SK-N-SH (cell line): ENCODE measurements around the gene TJP2.

Experiments used
- EZH2phosphoT487 ChIP-seq: fragments of 200-600 bp; sonication (generic); IDR thresholded peaks from 2 replicates; pipeline ENCODE4 v1.6.1; 2017; ENCODE audit warnings: low read depth, mixed run types, mild to moderate bottlenecking, antibody characterized with exemption, moderate library complexity, borderline replicate concordance
- FOXM1 ChIP-seq: IDR thresholded peaks from 2 replicates; pipeline ENCODE4 v1.4.0; 2012; ENCODE audit warnings: low read depth, mild to moderate bottlenecking
- POLR2AphosphoS5 ChIP-seq: IDR thresholded peaks from 2 replicates; pipeline ENCODE4 v1.6.1; 2012; ENCODE audit warnings: low read depth, low read length
- RAD21 ChIP-seq: IDR thresholded peaks from 2 replicates; pipeline ENCODE4 v1.6.1; 2012; ENCODE audit warnings: mild to moderate bottlenecking, low read length
- RCOR1 ChIP-seq: fragments of 150-350 bp; IDR thresholded peaks from 2 replicates; pipeline ENCODE4 v1.6.1; 2017; ENCODE audit warnings: antibody characterized with exemption, low read length
- RFX5 ChIP-seq: IDR thresholded peaks from 2 replicates; pipeline ENCODE4 v1.6.1; 2012; ENCODE audit warnings: mild to moderate bottlenecking, improper control_type of control experiment, low read length
- SIN3A ChIP-seq: IDR thresholded peaks from 2 replicates; pipeline ENCODE4 v1.6.1; 2012; ENCODE audit warnings: low read depth, mild to moderate bottlenecking, low read length, moderate library complexity, borderline replicate concordance
- SMC3 ChIP-seq: IDR thresholded peaks from 2 replicates; pipeline ENCODE4 v1.6.1; 2012; ENCODE audit warnings: low read depth, low read length, improper control_type of control experiment
- TF ChIP-seq, protein P1 (sequence below): fragments of 200-600 bp; sonication (generic); IDR thresholded peaks from 2 replicates; pipeline ENCODE4 v1.6.1; 2017; ENCODE audit warnings: antibody characterized with exemption, mild to moderate bottlenecking, moderate library complexity
- TF ChIP-seq, protein P2 (sequence below): fragments of 150-350 bp; IDR thresholded peaks from 2 replicates; pipeline ENCODE4 v1.6.1; 2017; ENCODE audit warnings: antibody characterized with exemption, low read length, low read depth, borderline replicate concordance
- TF ChIP-seq, protein P3 (sequence below): IDR thresholded peaks from 2 replicates; pipeline ENCODE4 v1.4.0; 2012; ENCODE audit warnings: low read depth
- TF ChIP-seq, protein P4 (sequence below): fragments of 150-350 bp; IDR thresholded peaks from 2 replicates; pipeline ENCODE4 v1.6.1; 2016; ENCODE audit warnings: mild to moderate bottlenecking, low read depth, low read length
- TF ChIP-seq, protein P5 (sequence below): IDR thresholded peaks from 2 replicates; pipeline ENCODE4 v1.4.0; 2012; ENCODE audit warnings: low read depth, borderline replicate concordance

DNA sequence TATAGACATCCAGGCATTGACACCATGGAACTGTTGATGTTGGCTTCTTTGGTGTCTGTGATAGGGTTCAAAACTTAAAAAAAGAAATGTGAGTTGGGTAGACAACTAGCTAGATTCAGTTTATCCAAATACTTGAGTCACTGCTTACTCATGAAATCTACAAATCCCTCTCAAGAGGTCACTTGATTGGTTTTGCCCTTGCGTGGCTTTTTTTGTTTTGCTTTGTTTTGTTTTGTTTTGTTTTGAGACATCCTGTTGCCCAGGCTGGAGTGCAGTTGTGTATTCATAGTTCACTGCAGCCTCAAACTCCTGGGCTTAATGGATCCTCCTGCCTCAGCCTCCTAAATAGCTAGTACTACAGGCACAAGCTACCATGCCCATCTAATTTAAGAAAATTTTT is 140.5 kb downstream of the TJP2 start:
- TF ChIP-seq RCOR1, result no peak
- TF ChIP-seq, protein P1, sequence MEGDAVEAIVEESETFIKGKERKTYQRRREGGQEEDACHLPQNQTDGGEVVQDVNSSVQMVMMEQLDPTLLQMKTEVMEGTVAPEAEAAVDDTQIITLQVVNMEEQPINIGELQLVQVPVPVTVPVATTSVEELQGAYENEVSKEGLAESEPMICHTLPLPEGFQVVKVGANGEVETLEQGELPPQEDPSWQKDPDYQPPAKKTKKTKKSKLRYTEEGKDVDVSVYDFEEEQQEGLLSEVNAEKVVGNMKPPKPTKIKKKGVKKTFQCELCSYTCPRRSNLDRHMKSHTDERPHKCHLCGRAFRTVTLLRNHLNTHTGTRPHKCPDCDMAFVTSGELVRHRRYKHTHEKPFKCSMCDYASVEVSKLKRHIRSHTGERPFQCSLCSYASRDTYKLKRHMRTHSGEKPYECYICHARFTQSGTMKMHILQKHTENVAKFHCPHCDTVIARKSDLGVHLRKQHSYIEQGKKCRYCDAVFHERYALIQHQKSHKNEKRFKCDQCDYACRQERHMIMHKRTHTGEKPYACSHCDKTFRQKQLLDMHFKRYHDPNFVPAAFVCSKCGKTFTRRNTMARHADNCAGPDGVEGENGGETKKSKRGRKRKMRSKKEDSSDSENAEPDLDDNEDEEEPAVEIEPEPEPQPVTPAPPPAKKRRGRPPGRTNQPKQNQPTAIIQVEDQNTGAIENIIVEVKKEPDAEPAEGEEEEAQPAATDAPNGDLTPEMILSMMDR, result no peak
- no peak for TF ChIP-seq POLR2AphosphoS5
- TF ChIP-seq, protein P2, sequence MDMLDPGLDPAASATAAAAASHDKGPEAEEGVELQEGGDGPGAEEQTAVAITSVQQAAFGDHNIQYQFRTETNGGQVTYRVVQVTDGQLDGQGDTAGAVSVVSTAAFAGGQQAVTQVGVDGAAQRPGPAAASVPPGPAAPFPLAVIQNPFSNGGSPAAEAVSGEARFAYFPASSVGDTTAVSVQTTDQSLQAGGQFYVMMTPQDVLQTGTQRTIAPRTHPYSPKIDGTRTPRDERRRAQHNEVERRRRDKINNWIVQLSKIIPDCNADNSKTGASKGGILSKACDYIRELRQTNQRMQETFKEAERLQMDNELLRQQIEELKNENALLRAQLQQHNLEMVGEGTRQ, result no peak
- TF ChIP-seq RAD21, result no peak
- no peak for TF ChIP-seq EZH2phosphoT487
- no peak for TF ChIP-seq SIN3A
- TF ChIP-seq RFX5, result no peak
- TF ChIP-seq, protein P3, sequence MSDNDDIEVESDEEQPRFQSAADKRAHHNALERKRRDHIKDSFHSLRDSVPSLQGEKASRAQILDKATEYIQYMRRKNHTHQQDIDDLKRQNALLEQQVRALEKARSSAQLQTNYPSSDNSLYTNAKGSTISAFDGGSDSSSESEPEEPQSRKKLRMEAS, result no peak
- TF ChIP-seq, protein P4, sequence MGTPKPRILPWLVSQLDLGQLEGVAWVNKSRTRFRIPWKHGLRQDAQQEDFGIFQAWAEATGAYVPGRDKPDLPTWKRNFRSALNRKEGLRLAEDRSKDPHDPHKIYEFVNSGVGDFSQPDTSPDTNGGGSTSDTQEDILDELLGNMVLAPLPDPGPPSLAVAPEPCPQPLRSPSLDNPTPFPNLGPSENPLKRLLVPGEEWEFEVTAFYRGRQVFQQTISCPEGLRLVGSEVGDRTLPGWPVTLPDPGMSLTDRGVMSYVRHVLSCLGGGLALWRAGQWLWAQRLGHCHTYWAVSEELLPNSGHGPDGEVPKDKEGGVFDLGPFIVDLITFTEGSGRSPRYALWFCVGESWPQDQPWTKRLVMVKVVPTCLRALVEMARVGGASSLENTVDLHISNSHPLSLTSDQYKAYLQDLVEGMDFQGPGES, result no peak
- TF ChIP-seq FOXM1, result no peak
- TF ChIP-seq SMC3, result no peak
- TF ChIP-seq, protein P5, sequence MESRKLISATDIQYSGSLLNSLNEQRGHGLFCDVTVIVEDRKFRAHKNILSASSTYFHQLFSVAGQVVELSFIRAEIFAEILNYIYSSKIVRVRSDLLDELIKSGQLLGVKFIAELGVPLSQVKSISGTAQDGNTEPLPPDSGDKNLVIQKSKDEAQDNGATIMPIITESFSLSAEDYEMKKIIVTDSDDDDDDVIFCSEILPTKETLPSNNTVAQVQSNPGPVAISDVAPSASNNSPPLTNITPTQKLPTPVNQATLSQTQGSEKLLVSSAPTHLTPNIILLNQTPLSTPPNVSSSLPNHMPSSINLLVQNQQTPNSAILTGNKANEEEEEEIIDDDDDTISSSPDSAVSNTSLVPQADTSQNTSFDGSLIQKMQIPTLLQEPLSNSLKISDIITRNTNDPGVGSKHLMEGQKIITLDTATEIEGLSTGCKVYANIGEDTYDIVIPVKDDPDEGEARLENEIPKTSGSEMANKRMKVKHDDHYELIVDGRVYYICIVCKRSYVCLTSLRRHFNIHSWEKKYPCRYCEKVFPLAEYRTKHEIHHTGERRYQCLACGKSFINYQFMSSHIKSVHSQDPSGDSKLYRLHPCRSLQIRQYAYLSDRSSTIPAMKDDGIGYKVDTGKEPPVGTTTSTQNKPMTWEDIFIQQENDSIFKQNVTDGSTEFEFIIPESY, result no peak
